Hepatocyte (in vitro differentiated cells): Measurements from ENCODE around the gene SGSM2. TPM values are rescaled to one million over a fixed set of nuclear protein-coding genes. Genes with fewer than 3 reads are reported as not detected.

Experiments used
- DNase-seq: peaks from one replicate; pipeline ENCODE4 v3.0.0-alpha.2; 2016; ENCODE audit warnings: low spot score
- H2AFZ ChIP-seq: fragments of 200-600 bp; sonication (generic); 2 replicates; pipeline ENCODE4 v1.6.0; 2016; ENCODE audit warnings: antibody characterized with exemption, mild to moderate bottlenecking
- H3K27ac ChIP-seq: fragments of 200-600 bp; sonication (generic); 2 replicates; pipeline ENCODE4 v1.5.1; 2016; ENCODE audit warnings: mild to moderate bottlenecking
- H3K27me3 ChIP-seq: fragments of 200-600 bp; sonication (generic); 2 replicates; pipeline ENCODE4 v1.6.1; 2016
- H3K36me3 ChIP-seq: fragments of 200-600 bp; sonication (generic); replicated peaks from 2 replicates; pipeline ENCODE4 v1.5.1; 2016; ENCODE audit warnings: low read depth; ENCODE audit not compliant: insufficient read depth
- H3K4me1 ChIP-seq: fragments of 200-600 bp; sonication (generic); 2 replicates; pipeline ENCODE4 v1.5.1; 2016; ENCODE audit warnings: mild to moderate bottlenecking, moderate library complexity; ENCODE audit not compliant: insufficient read depth
- H3K4me2 ChIP-seq: fragments of 200-600 bp; sonication (generic); 2 replicates; pipeline ENCODE4 v1.6.0; 2016
- H3K4me3 ChIP-seq: fragments of 200-600 bp; sonication (generic); 2 replicates; pipeline ENCODE4 v1.5.1; 2016; ENCODE audit warnings: mild to moderate bottlenecking
- H3K79me2 ChIP-seq: fragments of 200-600 bp; sonication (generic); 2 replicates; pipeline ENCODE4 v1.6.0; 2017; ENCODE audit warnings: mild to moderate bottlenecking
- H3K9me2 ChIP-seq: fragments of 200-600 bp; sonication (generic); replicated peaks from 2 replicates; pipeline ENCODE4 v1.6.0; 2017; ENCODE audit warnings: mild to moderate bottlenecking; ENCODE audit not compliant: insufficient read depth
- H3K9me3 ChIP-seq: fragments of 200-600 bp; sonication (generic); 2 replicates; pipeline ENCODE4 v1.5.1; 2016; ENCODE audit warnings: low read depth, mild to moderate bottlenecking
- H4K20me1 ChIP-seq: fragments of 200-600 bp; sonication (generic); 2 replicates; pipeline ENCODE4 v1.6.0; 2016; ENCODE audit warnings: mild to moderate bottlenecking; ENCODE audit not compliant: insufficient read depth, poor library complexity, severe bottlenecking
- EZH2 ChIP-seq: fragments of 200-600 bp; sonication (generic); IDR thresholded peaks from 2 replicates; pipeline ENCODE4 v1.6.1; 2016; ENCODE audit warnings: antibody characterized with exemption, mild to moderate bottlenecking, borderline replicate concordance
- EZH2phosphoT487 ChIP-seq: fragments of 200-600 bp; sonication (generic); IDR thresholded peaks from one replicate; pipeline ENCODE4 v1.6.1; 2018; ENCODE audit warnings: antibody characterized with exemption, mild to moderate bottlenecking, low read depth, moderate library complexity; ENCODE audit not compliant: unreplicated experiment, severe bottlenecking
- WGBS: methylation state at CpG from one replicate; pipeline ENCODE4 v1.1.6; 2016; ENCODE audit warnings: low lambda C conversion rate; ENCODE audit errors: missing lambda C conversion rate; 5-methylcytosine and 5-hydroxymethylcytosine counted together
- polyA plus RNA-seq: library from polyadenylated mRNA; unstranded; fragments of >200 nt; fragmentation: Nextera tagmentation; extraction: Ambion mirVana; gene quantifications from 2 replicates; pipeline ENCODE4 v1.2.1, GENCODE V29; 2016
- total RNA-seq: library from RNA; depleted of rRNA; stranded (reverse); fragments of >200 nt; gene quantifications from 2 replicates; pipeline ENCODE4 v1.2.3, GENCODE V29; 2014
- TF ChIP-seq, protein P1 (sequence below): fragments of 200-600 bp; sonication (generic); IDR thresholded peaks from 2 replicates; pipeline ENCODE4 v1.5.1; 2016; ENCODE audit warnings: antibody characterized with exemption, mild to moderate bottlenecking; ENCODE audit not compliant: poor library complexity

SGSM2 gene
- total and polyA plus RNA-seq, 2 experiments from 2014 or later: 22.2 to 34.9 TPM

DNA sequence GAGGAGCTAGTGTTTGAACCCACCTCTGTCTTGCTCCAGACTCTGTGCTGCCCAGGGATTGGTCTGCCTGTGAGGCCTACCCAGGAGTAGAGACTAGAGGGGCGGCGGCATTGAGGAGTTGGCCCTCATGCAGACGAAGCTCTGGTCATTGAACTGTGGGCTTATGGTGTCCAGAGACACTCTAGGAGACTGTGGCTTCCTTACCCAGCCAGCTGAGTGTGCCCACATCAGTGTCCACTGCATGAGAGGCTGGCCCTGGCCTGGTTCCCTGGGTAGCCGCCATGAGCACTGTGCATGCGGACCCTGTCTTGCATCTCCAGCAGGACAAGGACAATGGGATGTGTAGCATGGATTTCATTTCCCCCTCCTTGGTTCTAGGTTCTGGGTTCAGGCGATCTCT lies 14.0 kb downstream of the SGSM2 start:
- no peak overlapping the region for H3K27ac ChIP-seq
- WGBS: 99% methylated on average over 6 of the region's 6 CpGs
- no peaks in the 10 kb centered on the region for H3K36me3 ChIP-seq
- H3K27me3 ChIP-seq: no peaks in the 10 kb centered on the region
- peaks cover 14% of the 10 kb centered on the region for H3K4me1 ChIP-seq
- no peak overlapping the region for H3K4me3 ChIP-seq
- H3K4me2 ChIP-seq: no peak overlapping the region
- H4K20me1 ChIP-seq: no peaks in the 10 kb centered on the region
- no peak for DNase-seq
- no peaks in the 10 kb centered on the region for H3K9me3 ChIP-seq
- H3K9me2 ChIP-seq: no peaks in the 10 kb centered on the region
- H3K79me2 ChIP-seq: no peaks in the 10 kb centered on the region
- TF ChIP-seq EZH2 (no peak), EZH2phosphoT487 (no peak)
- TF ChIP-seq, protein P1, sequence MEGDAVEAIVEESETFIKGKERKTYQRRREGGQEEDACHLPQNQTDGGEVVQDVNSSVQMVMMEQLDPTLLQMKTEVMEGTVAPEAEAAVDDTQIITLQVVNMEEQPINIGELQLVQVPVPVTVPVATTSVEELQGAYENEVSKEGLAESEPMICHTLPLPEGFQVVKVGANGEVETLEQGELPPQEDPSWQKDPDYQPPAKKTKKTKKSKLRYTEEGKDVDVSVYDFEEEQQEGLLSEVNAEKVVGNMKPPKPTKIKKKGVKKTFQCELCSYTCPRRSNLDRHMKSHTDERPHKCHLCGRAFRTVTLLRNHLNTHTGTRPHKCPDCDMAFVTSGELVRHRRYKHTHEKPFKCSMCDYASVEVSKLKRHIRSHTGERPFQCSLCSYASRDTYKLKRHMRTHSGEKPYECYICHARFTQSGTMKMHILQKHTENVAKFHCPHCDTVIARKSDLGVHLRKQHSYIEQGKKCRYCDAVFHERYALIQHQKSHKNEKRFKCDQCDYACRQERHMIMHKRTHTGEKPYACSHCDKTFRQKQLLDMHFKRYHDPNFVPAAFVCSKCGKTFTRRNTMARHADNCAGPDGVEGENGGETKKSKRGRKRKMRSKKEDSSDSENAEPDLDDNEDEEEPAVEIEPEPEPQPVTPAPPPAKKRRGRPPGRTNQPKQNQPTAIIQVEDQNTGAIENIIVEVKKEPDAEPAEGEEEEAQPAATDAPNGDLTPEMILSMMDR: no peak
- H2AFZ ChIP-seq: no peak overlapping the region

DNA sequence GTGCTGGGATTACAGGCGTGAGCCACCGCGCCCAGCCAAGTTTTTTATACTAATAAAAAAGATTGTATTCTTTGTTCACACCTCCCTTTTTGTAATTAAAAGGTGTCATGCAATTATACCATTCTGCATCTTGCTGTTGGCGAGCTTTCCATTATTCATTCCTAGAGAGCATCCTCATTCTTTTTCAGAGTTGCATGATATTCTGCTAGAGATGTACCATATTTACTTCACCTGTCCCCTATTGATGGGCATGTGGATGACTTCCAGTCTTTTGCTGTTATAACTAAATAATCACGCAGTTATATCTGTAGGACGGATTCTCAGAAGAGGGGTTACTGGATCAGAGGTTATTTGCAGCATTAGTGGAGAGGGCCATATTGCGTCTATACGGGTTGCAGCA lies 17.0 kb downstream of the SGSM2 start:
- no peak overlapping the region for H3K4me3 ChIP-seq
- no peaks in the 10 kb centered on the region for H3K27me3 ChIP-seq
- H3K36me3 ChIP-seq: no peaks in the 10 kb centered on the region
- H3K9me2 ChIP-seq: no peaks in the 10 kb centered on the region
- no peaks in the 10 kb centered on the region for H3K4me1 ChIP-seq
- H4K20me1 ChIP-seq: no peaks in the 10 kb centered on the region
- WGBS: 80% methylated on average over 8 of the region's 8 CpGs
- H3K27ac ChIP-seq: no peak overlapping the region
- H3K4me2 ChIP-seq: no peak overlapping the region
- no peak for TF ChIP-seq EZH2
- TF ChIP-seq EZH2phosphoT487: no peak
- TF ChIP-seq, protein P1: no peak
- no peaks in the 10 kb centered on the region for H3K79me2 ChIP-seq
- no peak overlapping the region for H2AFZ ChIP-seq
- no peaks in the 10 kb centered on the region for H3K9me3 ChIP-seq
- DNase-seq: no peak

DNA sequence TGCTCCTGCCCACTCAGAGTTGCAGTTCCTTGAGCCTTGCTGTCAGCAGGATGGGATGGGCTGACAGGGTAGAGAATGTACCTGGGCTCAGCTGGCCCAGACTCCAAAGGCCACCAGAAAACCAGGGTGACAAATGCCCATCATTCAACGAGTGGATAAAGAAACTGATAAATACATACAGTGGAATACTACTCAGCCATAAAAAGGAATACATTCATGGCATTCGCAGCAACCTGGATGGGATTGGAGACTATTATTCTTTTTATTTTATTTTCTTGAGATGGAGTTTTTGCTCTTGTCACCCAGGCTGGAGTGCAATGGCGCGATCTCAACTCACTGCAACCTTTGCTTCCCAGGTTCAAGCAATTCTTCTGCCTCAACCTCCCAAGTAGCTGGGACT lies 19.9 kb downstream of the SGSM2 start:
- no peaks in the 10 kb centered on the region for H4K20me1 ChIP-seq
- no peaks in the 10 kb centered on the region for H3K9me3 ChIP-seq
- H2AFZ ChIP-seq: no peak overlapping the region
- no peaks in the 10 kb centered on the region for H3K27me3 ChIP-seq
- TF ChIP-seq EZH2phosphoT487 (no peak), EZH2 (no peak)
- TF ChIP-seq, protein P1: no peak
- no peak overlapping the region for H3K27ac ChIP-seq
- no peak for DNase-seq
- H3K4me2 ChIP-seq: no peak overlapping the region
- no peak overlapping the region for H3K4me3 ChIP-seq
- no peaks in the 10 kb centered on the region for H3K36me3 ChIP-seq
- WGBS: 97% methylated on average over 4 of the region's 4 CpGs
- no peaks in the 10 kb centered on the region for H3K4me1 ChIP-seq
- H3K79me2 ChIP-seq: no peaks in the 10 kb centered on the region
- no peaks in the 10 kb centered on the region for H3K9me2 ChIP-seq

DNA sequence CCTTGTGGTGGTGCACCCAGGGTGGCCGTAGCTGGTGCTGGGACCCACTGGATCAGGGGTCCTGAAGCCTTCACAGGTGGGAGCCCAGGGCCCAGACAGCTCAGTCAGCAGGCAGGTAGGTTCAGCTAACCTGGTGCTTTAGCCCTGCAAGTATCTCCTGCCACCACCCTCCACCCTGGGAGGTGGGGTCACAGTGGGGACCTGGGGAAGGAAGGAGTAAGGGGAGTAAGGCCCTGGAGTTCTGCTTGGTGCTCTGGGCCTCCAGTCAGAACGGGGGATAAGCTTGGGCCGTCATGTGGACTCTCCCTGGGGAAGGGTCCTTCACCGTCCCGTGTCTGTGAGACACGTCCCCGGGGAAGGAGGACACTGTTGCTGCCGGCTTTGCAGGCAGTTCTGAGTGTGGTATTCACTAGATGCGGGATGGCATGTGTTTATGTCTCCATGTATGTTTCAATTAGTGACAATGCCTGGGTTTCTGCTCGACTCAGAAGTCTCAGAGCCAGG lies 20.7 kb downstream of the SGSM2 start:
- Histone ChIP-seq H3K9me2 (no peaks in the 10 kb centered on the region), H3K27me3 (no peaks in the 10 kb centered on the region), H3K4me3 (no peak overlapping the region), H3K4me2 (no peak overlapping the region), H3K27ac (no peak overlapping the region), H3K79me2 (no peaks in the 10 kb centered on the region), H3K36me3 (no peaks in the 10 kb centered on the region), H2AFZ (no peak overlapping the region), H3K9me3 (no peaks in the 10 kb centered on the region), H4K20me1 (no peaks in the 10 kb centered on the region), H3K4me1 (no peaks in the 10 kb centered on the region)
- DNase-seq: no peak
- WGBS: 94% methylated on average over 10 of the region's 10 CpGs
- TF ChIP-seq EZH2 (no peak), EZH2phosphoT487 (no peak)
- TF ChIP-seq, protein P1: no peak
